Mucosa of descending colon (tissue), 3 donors: ENCODE results near the gene REEP3. TPM values are rescaled to one million over a fixed set of nuclear protein-coding genes. Genes with fewer than 3 reads are reported as not detected.

Source experiments
- ATAC-seq: fragments of 200-7000 bp; cut with Tn5 transposase; one replicate; pipeline ENCODE4 v1.9.1; 2020; ENCODE audit warnings: mild to moderate bottlenecking, moderate library complexity
- DNase-seq, 3 donors: peaks; one replicate each; pipeline ENCODE4 v3.0.0-alpha.2; 2020
- H3K36me3 ChIP-seq: fragments of 200-600 bp; one replicate; pipeline ENCODE4 v1.8.0; 2021; ENCODE audit warnings: low read depth, mild to moderate bottlenecking
- H3K4me1 ChIP-seq: fragments of 200-600 bp; one replicate; pipeline ENCODE4 v1.8.0; 2021; ENCODE audit warnings: low read depth, mild to moderate bottlenecking
- H3K4me3 ChIP-seq: fragments of 200-600 bp; one replicate; pipeline ENCODE4 v1.8.0; 2021; ENCODE audit warnings: mild to moderate bottlenecking
- H3K9me3 ChIP-seq: fragments of 200-600 bp; one replicate; pipeline ENCODE4 v1.8.0; 2021; ENCODE audit warnings: mild to moderate bottlenecking
- intact Hi-C, 2 donors: fragments of 100-400 bp; cut with DNase I in 1 of 2; cut with micrococcal nuclease in 1 of 2; formaldehyde crosslinking; loops; one replicate each; pipeline versions ENCODE4 v1.11.0 to v1.11.1; 2022; cut with DNase I, micrococcal nuclease
- total RNA-seq, 3 donors: library from RNA; stranded (reverse); fragmentation: NEBNext Ultra II Directional in 2 of 3; extraction: Animal tissue kit (Norgen Biotek cat#: 25700) in 2 of 3; gene quantifications; one replicate each; pipeline versions ENCODE4 v1.2.1 to v1.2.4, GENCODE V29; 2021 to 2023
- TF ChIP-seq, protein P1 (sequence below): fragments of 200-600 bp; IDR thresholded peaks from one replicate; pipeline ENCODE4 v1.8.0; 2022; ENCODE audit warnings: antibody characterized with exemption, mild to moderate bottlenecking
- donor health status: DM: no; HTN: no; CAD: no; lungs with moderate emphysema.
- donor health status: DM: no; HTN: no; CAD: no.
- donor health status: DM: no; HTN: yes; CAD: no.

The REEP3 gene
- total RNA-seq, 3 donors from 2014 or later = 42.1 to 61.2 (median 43.4) TPM

DNA sequence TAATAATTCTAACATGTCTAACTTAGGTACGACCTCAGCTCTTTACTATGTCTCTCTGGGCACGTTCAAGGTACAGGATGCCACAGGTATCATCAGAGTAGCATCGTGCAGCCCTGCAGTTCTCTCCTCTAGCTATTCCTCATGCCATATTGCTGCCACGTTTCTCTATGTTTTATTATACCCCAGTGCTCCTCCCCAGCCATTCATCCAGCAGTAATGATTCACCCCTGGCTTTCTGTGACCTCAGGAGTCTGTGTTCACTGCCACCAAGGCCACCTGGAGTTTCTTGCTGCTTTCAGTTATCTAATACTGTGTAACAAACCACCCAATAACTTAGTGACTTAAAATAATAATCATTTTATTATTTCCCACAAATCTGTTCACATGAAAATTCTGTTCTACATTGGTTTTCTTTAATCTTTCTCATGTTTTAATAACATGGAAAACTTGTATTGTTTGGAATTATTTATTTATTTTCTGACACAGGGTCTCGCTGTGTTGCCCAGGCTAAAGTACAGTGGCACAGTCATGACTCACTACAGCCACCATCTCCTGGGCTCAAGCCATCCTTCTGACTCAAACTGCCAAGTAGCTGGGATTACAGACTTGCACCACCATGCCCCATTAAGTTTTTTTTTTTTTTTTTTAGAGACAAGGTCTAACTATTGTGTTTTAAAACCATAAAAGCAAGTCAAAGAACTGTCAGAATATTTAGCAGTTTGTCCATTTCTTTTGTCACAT lies 21.8 kb downstream of the REEP3 start:
- TF ChIP-seq, protein P1, sequence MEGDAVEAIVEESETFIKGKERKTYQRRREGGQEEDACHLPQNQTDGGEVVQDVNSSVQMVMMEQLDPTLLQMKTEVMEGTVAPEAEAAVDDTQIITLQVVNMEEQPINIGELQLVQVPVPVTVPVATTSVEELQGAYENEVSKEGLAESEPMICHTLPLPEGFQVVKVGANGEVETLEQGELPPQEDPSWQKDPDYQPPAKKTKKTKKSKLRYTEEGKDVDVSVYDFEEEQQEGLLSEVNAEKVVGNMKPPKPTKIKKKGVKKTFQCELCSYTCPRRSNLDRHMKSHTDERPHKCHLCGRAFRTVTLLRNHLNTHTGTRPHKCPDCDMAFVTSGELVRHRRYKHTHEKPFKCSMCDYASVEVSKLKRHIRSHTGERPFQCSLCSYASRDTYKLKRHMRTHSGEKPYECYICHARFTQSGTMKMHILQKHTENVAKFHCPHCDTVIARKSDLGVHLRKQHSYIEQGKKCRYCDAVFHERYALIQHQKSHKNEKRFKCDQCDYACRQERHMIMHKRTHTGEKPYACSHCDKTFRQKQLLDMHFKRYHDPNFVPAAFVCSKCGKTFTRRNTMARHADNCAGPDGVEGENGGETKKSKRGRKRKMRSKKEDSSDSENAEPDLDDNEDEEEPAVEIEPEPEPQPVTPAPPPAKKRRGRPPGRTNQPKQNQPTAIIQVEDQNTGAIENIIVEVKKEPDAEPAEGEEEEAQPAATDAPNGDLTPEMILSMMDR = no peak
- peak; percentile 94 for ATAC-seq
- intact Hi-C loops = no loop called here
- H3K9me3 ChIP-seq = no peaks in the 10 kb centered on the region
- H3K36me3 ChIP-seq = no peaks in the 10 kb centered on the region
- no peak for DNase-seq
- no peaks in the 10 kb centered on the region for H3K4me1 ChIP-seq
- H3K4me3 ChIP-seq = no peak overlapping the region

DNA sequence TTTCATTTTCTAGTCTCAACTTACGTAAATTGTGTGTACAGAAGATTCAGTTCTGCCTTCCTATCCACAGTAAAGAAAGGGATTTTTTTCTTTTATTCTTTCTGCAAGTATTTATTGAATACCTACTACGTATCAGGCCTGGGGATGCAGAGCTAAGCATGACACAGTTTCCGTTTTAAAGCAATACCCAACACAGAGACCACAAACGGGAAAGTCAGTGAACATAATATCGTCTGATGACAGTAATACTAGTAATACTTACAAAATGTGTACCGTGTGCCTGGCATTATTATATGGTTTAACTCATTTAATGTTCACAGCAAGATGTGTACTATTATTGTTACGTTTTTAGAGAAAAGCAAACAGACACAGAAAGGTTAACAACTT lies 22.4 kb downstream of the REEP3 start:
- H3K4me1 ChIP-seq = no peaks in the 10 kb centered on the region
- ATAC-seq = no peak
- TF ChIP-seq, protein P1 = no peak
- H3K9me3 ChIP-seq = no peaks in the 10 kb centered on the region
- H3K36me3 ChIP-seq = no peaks in the 10 kb centered on the region
- intact Hi-C loops = no loop called here
- no peak overlapping the region for H3K4me3 ChIP-seq
- no peak for DNase-seq

DNA sequence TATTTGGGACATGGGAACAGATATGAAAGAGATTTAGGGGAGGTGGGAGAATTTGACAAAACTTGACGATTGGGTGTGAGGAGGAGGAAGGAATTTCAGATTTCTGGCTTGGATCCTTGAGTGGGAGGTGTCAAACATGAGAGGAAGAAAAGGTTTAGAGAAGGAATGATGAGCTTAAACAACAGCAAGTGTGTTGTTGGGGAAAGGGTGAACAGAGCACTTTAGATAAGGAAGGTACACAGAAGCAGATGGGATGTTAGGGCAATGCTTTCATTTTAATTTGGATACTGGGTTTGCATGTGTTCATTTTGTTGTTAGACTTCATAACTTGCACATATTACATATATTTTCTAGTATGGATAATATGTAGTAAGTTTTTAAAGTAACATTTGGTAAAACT lies 23.2 kb downstream of the REEP3 start:
- DNase-seq (no peak), ATAC-seq (peak; percentile 28)
- Histone ChIP-seq H3K9me3 (no peaks in the 10 kb centered on the region), H3K4me3 (no peak overlapping the region), H3K36me3 (no peaks in the 10 kb centered on the region), H3K4me1 (no peaks in the 10 kb centered on the region)
- TF ChIP-seq, protein P1 = no peak
- intact Hi-C loops = no loop called here

DNA sequence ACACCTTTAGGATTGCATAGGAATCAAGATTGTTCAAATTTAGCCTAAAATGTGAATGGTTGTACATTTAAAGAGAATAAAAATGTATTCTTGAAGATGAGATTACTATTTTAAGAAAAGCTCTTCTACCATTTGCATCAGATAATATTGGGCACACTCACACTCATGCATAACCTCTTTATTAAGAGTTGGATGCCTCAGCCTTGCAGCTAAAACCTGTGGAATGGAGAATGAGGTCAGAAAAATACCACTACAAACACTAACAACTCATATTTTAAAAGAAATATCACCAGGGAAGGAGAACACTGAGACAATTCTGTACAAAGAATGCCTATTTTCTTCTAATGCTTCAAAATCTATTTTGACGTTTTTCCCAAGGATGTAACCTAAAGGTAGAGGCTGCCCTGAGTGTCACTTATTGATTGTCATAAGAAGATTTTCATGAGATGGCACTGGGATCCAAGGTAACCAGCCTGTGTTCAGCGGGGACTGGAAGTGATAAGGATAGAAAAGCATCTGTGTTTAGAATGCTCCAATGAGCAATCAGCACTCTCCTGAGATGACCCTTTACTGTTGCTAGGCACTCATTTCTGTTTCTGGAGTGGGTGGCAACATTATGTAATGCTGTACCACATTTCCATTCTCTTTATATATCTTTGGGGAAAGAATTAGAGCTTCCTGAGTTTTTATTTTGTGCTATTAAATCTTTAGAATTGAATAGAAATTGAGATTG lies 26.6 kb downstream of the REEP3 start:
- intact Hi-C loops = no loop called here
- H3K9me3 ChIP-seq = no peaks in the 10 kb centered on the region
- DNase-seq (no peak), ATAC-seq (no peak)
- no peaks in the 10 kb centered on the region for H3K4me1 ChIP-seq
- H3K4me3 ChIP-seq = no peak overlapping the region
- H3K36me3 ChIP-seq = no peaks in the 10 kb centered on the region
- TF ChIP-seq, protein P1 = no peak

DNA sequence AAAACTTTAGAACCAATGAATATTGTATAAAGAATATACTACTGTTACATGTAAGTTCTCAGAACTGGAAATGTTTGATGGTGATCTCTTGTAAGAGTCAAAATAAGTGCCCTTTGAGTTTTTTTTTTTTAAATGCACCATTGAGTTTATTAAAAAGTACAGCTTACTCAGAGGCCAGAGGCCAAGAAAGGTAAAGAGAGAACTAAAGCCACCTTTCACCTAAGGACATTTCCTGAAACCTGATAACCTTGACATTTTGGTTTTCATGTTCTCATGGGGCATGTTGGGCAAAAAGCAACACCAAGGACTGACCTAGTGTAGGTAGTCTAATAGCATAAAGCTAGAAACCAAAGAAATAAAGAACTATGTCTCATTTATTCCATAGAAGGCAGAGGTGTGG lies 27.7 kb downstream of the REEP3 start:
- TF ChIP-seq, protein P1 = no peak
- H3K4me3 ChIP-seq = no peak overlapping the region
- intact Hi-C loops = no loop called here

More for the DNA sequence above, 27.7 kb downstream of the REEP3 start:
- Histone ChIP-seq H3K36me3 (no peaks in the 10 kb centered on the region), H3K4me1 (no peaks in the 10 kb centered on the region), H3K9me3 (no peaks in the 10 kb centered on the region)
- ATAC-seq (no peak), DNase-seq (no peak)
